Glomerular visceral epithelial cell (primary cell): ENCODE measurements around the gene IGF2R.
"Not testable (repeated sequence)": the region's sequence is repeated elsewhere in the genome, so short reads cannot be mapped to it uniquely, and the experiment has no call there.

Experiments used
- DNase-seq: peaks from one replicate; pipeline ENCODE4 v3.0.0-alpha.2; 2016; ENCODE audit errors: extremely low spot score

Gene IGF2R

DNA sequence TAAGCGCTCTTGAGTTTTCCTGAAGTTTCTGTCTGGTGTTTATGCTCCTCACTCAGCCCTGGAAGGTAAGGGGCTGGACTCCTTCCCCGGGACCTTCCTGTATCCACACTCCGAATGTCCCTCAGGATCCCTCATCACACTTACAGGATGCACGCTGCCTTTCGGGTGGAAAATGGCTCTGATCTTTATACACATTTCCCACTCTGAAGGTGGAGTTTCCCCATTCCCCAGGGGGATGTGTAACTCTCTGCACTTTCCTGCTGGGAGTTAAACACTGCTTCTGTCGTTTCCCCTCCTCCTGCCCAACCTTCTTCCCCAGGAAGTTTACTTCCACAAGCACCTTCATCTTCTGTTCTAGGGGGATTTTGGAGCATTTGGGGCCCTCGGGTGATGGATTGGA is 17.1 kb upstream of the IGF2R start:
- DNase-seq, result no peak

DNA sequence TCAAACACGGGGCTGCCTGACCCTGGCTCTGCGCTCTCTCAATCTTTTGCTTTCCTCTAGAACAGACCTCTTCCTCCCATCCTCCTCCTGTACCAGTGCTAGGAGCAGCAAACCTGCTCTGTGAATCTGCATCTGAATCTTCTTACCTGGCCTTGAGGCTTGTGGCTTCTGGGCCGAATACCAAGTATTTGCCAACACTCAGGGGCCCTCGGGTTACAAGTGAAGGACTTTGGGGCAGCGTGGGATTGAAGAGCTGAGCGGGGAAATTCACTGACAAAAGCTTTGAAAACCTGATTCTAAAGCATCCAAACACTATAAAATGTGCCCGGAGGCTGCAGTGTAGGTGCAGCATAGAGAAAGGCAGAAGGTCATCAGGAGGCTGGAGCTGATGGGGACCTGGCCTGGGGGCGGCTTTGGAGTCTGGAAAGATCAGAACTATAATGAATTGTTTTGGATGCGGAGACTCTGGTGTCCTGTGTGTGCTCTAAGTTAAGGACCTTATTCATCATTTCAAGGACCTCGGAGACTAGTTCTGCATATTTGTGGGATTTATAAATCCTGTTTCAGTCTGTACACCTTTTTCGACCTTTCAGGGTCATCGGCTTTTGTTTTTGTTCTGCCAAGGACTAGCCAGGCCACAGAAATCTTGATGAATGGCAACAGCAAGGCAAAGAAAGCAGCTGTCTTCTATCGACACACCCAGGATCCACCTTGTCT is 16.4 kb upstream of the IGF2R start:
- DNase-seq, result no peak

DNA sequence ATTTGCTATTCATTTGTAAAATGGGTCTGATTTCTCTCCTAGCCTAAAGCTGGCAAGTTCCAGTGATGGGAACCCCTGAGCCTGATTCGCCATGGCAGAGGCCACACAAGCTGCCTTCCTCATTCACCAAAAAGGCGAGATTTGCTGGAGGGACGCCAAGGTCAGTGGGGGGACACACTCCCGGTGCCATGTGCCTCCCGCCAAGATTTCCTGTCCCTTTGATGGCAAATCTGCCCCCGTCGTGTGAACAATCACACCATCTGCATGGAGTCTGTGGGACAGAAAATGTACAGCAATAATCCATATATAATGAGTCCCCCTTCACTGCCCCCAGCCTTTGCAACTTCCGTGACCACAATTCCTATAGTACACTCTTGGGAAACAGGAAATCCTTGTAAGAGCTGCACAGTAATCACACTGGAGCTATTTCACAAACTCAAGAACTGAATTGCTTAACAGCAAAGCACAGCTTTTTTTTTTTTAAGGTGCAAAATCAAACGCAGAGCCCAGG is 15.7 kb upstream of the IGF2R start:
- DNase-seq, result no peak

DNA sequence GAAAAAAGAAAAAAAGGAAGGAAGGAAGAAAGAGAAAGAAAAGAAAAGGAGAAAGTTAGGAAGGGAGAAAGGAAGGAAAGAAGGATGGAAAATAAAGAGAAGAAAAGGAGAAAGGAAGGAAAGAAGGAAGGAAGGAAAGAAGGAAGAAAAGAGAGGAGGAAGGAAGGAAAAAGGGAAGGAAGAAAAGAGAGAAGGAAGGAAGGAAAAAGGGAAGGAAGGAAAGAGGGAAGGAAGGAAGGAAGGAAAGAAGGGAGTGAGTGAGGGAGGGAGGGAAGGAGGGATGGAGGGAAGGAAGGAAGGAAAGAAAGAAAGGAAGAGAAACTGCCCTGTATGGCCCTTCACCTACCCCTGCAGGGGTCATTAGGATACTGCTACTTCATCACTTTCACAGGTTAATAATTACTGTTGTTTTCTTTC is 12.9 kb upstream of the IGF2R start:
- no peak for DNase-seq

DNA sequence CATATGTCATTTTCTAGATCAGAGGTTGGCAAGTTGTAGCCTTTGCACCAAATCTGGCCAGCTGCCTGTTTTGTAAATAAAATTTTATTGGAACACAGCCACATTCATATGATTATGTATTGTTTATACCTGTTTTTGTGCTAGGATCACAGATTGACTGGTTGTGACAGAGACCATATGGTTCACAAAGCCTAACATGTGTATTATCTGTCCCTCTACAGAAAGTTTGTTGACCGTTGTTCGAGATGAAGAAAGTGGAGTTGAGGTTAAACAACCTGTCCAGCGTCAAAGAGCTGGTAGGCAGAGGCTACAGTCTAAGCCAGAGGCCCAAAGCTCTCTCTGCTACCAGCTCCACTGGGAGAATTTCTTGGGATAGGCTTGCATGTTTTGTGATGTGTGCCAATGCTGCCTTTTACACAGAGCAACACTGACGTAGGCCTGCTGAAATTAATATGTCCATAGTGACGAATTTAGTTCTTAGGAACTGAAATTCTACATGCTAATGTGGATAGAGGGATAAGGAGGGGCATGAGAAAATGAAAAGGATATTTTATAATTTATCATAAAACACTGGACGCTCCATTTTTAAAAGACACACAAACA is 11.7 kb upstream of the IGF2R start:
- no peak for DNase-seq

DNA sequence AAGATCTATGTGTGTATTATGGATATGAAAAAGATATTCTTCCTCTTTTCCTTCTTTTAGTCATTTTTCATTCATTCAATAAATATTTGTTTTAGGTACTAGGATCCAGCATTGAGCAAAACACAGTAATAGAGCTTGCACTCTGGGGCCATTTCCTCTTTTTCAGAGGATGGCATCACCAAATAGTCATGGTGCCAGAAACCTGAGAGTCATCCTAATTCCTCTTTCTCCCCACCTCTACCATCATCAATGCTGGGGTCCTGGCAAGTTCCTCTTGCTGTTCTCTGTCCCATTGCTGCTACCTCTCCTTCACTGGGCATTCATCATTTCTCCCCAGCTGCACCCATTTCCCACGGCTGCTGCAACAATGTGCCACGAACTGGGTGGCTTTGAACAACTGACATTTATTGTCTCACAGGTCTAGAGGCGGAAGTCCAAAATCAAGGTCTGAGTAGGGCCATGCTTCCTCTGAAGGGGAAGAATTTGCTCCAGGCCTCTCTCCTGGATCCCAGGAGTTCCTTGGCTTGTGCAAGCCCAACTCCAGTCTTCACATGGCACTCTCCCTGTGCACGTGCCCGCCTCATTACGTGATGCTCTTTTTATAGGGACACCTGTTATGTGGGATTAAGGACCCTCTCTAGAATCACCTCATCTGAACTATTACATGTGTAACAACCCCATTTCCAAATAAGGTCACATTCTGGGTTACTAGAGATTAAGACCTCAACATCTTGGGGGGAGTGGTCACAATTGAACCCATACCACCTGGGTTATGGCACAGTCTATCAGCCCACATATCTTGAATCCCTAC is 9.5 kb upstream of the IGF2R start:
- no peak for DNase-seq

DNA sequence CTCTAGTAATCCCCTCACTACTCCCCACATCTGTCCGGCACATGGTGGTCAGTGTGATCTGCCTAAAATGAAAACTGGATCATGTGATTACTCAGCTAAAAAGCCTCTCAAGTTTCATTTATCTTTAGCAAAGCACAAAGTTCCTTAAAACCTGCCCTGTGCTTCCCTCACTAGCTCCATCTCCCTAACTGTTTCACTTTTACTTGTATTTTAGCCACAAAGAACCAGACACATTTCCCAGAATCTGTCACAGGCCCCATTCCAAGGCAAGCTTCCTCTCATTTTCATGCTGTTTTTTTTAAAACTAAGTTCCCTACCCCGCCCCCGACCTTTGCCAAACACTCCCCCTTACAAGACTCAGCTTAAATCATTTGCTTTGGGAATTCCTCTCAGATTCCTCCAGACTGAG is 8.9 kb upstream of the IGF2R start:
- DNase-seq, result no peak

DNA sequence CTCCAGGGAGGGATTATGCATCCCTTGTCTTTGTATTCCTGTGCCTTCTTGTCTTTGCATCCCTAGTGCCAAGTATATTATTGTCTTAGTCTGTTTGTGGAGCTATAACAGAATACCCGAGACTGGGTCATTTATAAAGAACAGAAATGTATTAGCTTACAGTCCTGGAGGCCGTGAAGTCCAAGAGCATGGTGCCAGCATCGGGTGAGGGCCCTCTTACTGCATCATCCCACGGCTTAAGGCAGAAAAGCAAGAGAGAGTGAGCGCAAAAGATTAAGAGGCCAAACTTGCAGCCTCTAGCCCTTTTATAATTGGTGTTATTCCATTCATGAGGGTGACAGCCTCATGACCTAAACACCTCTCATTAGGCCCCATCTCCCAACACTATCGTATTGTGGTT is 8.4 kb upstream of the IGF2R start:
- DNase-seq, result no peak

DNA sequence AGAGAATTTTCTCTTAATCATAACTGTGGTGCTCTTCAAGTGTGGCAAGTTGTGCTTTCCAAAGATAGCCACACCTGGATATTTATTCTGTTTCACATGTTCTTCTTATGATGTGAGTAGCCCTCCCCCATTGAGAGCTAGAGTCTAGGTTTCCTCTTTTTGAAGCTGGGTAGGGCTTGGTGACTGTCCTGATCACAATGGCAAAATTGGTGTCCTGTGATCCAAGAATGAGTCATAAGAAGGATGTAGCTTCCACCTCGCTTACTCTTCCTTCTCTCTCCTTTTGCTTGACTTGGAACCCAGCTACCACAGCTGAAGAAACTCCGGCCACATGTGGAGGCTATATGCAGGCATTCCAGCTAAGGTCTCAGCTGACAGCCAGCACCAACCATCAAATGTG is 7.4 kb upstream of the IGF2R start:
- no peak for DNase-seq

DNA sequence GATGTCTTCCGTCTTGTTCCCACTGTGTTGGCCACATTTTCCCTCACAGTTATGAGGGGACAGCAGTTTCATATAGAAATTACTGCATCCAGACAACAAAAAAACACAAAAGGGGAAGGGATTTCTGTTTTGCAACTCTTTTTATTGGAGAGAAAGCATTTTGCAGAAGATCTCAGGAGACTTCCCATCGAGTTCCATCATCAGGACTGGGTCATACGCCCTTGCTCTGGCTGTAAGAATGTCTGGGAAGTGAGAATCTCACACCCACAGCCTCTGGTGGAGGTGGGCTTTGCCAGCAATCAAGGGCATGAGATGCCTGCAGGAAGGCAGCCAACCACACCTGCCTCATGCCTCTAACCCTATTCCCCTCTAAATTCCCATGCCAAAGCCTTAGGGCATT is 5.8 kb upstream of the IGF2R start:
- DNase-seq, result no peak

DNA sequence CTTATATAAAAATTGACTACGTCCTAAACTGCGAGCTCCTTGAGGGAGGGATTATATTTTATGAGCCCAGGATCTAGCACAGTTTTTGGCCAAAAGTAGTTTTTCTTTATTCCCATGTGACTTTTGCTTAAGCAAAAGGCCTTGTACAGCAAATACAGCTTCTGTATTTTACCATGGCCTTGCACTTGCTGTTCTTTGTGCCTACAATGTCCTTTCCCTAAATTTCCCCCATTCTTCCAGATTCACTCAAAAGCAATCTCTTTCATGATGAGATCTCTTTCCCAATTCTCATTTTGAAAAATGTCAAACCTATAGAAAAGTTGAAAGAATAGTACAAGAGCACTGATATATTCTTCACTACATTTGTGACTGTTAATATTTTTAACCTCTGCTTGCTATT is 4.8 kb upstream of the IGF2R start:
- no peak for DNase-seq

DNA sequence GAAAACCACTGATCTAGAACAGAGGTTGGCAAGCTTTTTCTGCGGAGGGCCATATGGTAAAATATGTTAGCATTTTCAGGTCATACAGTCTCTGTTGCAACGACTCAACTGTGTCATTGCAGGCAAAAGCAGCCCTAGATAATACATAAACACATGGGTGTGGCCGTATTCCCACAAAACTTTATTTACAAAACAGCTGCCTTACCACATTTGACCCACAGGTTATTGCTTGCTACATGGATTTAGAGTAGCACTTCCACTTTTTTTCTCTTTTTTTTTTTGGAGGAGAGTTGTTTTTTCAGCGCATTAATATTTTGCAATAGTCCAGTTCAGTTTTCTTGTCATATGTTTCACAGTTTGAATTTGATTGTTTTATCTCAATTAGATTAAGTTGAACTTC is 2.5 kb upstream of the IGF2R start:
- DNase-seq, result no peak

DNA sequence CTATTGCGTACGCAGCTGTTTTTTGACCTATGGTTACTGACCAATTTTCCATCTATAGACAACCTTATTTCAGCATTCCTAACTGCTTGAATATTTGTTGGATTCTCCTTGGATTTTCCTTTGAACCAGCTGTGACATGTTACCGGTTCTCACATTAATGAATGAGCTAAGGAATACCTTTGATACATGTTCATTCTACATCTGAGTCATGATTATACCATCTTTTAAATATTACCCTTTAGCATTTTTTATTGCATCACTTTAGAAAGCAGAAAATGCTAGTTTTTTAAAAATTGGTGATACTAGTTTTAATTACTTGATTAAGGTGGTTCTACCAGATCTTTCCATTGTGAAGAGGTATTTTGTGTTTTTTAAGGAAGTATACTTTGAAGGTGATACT is 1.9 kb upstream of the IGF2R start:
- DNase-seq, result no peak

DNA sequence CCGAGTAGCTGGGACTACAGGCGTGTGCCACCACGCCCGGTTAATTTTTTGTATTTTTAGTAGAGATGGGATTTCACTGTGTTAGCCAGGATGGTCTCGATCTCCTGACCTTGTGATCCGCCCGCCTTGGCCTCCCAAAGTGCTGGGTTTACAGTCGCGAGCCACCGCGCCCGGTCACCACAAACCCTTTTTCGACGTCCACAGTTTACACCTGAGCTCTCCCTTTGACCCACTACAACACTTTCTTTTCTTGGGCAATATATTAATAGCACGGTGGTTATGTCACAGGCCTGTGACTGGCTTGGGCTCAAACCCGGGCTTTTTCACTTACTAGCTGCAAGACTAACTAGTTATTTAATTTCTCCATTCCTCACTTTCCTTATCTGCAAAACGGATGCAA is 1.3 kb upstream of the IGF2R start:
- DNase-seq, result not testable (repeated sequence)

DNA sequence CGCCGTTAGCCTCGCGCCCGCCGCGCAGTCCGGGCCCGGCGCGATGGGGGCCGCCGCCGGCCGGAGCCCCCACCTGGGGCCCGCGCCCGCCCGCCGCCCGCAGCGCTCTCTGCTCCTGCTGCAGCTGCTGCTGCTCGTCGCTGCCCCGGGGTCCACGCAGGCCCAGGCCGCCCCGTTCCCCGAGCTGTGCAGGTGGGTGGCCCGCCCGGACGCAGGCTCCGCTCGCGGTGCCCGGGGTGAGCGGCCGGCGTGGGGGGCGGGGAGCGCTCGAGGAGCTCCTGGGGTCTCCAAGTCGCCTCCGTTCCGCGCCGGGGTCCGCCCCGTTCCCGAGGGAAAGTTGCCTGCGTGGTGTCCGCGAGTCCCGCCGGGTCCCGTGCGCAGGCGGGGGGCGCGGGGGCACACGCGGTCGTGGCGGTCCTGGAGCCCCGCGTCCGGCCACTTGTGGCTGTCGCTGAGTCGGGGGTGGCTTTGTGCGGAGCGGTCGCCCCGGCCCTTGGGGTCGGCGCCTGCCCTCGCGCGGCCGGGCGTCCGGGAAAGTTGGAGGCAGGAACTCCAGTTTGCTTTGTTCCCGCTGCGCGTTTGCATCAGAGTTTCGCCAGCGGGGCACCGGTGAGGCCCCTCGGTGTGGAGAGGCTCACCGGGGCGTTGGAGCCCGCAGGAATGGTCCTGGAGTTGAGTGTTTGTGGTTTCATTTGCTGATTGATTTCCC is 476 bp downstream of the IGF2R start:
- no peak for DNase-seq

DNA sequence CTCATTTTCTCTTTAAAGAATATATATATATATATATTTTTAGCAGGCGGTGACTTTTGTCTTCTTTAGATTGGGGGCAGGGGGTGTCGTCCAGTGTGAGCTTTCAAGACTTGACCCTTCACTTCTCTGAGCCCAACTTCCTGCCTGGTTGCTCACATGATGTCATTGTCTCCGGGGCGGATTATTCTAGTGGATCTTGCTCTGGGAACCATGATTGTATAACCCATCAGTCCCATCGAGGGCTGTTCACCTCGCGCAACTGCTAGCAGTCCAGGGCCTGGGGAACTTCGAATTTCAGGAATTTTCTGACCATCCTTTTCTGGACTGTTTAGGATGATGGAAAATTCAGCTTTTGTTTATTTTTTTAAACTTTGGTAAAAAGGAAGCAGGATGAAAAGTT is 1.0 kb downstream of the IGF2R start:
- peak; percentile 82 for DNase-seq

DNA sequence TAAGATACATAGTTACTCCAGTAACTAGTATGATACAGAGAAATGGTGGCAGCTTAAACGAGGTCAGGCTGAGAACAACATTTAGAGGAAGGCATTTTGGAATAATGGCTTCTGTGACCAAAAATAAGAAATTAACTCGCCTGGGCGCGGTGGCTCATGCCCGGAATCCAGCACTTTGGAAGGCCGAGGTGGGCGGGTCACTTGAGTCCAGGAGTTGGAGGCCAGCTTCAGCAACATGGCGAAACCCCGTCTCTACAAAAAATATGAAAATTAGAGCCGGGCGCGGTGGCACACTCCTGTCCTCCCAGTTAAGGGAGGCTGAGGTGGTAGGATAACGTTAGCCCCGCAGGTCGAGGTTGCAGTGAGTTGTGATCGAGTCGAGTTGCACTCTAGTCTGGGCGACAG is 1.8 kb downstream of the IGF2R start:
- DNase-seq, result no peak

DNA sequence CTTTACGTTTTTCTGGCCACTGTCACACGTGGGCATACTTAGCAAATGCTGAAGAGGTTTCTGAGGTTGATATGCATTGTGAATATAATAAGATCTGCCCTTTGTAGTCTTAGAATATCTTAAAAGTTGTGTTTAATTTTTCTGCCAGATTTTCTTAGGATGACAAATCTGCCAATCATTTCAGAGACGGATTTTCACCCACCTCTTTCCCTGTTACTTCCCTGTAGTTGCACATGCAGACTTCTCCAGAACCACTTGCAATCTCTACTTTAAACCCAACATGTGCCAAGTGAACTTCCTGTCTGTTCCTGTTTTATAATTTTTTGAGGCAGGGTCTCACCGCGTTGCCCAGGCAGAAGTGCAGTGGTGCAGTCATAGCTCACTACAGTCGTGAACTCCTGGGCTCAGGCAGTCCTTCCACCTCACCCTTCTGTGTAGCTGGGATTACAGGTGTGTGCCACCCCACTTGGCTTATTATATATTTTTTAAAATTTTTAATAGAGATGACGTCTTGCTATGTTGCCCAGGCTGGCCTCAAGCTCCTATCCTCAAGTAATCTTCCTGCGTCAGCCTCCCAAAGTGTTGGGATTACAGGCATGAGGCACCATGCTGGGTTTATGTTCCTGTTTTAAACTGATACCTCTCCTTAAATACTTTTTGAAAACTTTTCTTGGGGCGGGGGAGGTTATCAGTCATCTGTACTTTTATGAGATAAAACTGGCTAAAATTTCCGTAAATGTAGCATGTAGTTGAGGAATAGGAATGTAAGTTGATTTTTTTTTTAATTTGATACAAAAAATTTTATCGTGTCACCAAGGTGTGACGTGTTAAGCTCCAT is 2.7 kb downstream of the IGF2R start:
- DNase-seq, result no peak

DNA sequence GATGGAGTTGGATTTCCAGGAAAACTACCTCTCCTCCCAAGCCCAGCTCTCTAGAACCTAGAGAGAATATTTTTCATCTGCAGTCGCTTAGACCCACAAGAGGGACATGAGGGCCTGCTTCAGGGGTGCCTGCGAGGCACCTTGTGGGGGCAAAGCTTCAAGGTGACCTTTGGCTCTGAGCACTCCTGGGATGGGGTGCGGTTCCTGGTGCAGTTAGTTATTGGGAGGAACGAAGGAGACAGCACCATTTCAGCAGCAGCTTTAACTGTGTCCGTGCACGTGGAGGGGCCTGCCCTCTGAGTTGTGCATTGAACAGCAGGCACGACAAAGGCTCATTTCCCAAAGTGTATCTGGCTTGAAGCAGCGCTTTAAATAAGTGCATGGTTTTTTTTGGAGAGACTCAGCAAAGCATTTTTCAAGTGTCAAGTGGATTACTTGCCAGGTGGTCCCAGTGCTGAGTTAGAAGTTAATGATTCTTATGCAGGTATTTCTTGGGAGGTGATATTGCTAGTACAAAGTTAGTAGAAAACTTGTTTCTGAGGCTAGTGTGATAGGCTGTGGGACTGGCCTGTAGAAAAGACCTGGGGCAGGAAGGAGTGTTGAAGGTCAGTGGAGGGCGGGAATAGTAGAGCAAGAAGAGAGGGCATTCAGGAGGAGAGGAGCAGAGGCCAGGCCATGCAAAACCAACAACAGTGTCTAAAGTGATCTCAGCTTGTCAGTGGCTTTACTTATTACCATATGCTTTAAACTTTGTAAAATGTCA is 3.8 kb downstream of the IGF2R start:
- DNase-seq, result no peak

DNA sequence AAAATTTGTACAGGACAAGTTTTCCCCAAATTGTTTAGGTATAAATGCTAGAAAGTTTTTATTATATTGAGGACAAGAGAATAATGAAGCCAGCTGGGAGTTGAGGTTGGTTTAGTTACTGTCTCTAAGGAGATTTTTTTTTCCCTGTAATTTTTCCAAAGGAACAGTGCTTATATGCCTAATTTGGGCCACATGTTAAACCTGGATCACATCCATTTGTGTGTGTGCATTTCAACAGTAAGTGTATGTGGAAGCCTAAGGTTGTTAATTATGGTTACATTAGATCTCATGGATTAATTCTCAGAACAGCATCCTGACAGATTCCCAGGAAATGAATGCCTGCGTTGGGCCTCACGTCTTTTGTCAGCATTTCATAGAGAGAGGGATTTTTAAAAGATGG is 4.5 kb downstream of the IGF2R start:
- DNase-seq, result no peak

DNA sequence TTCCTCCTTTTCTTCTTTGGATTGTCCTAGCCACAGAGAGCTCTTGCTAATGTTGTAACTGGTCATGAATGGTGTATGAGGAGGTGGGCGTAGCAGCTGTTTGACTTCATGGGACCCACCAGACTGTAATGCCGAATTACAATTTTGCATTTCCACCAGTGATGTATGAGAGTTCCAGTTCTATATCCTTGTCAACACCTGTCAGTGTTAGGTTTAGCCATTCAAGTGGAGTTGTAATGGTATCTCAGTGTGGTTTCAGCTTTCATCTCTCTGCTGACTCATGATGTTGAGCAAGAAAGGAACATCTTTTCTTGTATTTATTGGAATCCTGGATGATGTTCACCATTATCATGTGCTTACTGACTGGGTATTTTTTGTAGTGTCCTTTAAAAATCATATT is 5.1 kb downstream of the IGF2R start:
- DNase-seq, result peak; percentile 73
